ENCODE data around the gene TMC5.

TMC5 gene

GRCh38 chr16:19524616-19525384, 107.1 kb downstream of the TMC5 start:
- Histone ChIP-seq H3K4me3 (ENCODE audit: insufficient read depth, low read length, poor library complexity, severe bottlenecking) (peak overlapping the region; percentile 97), H2AFZ (ENCODE audit: low read depth, low read length, severe bottlenecking) (peak overlapping the region; percentile 93), H3K27me3 (ENCODE audit: low read length) (no peaks in the 10 kb centered on the region), H3K9me3 (ENCODE audit: insufficient read depth, low read length) (no peaks in the 10 kb centered on the region), H3F3A (ENCODE audit: insufficient read depth) (peaks cover 10% of the 10 kb centered on the region), H3K27ac (ENCODE audit: low read depth, low read length) (no peak overlapping the region), H4K20me1 (ENCODE audit: low read depth, low read length) (no peaks in the 10 kb centered on the region), H3K36me3 (ENCODE audit: low read length) (peaks cover 14% of the 10 kb centered on the region), H3K79me2 (ENCODE audit: insufficient read depth, low read length) (peaks cover 45% of the 10 kb centered on the region), H3K9me2 (replicated peaks; ENCODE audit: insufficient read depth, low read length) (no peaks in the 10 kb centered on the region), H3K4me2 (ENCODE audit: low read depth, low read length, poor library complexity, severe bottlenecking) (peak overlapping the region; percentile 88), H3K9ac (ENCODE audit: low read length) (peak overlapping the region; percentile 93)
- TF ChIP-seq EZH2phosphoT487 (conservative IDR thresholded peaks at IDR 0.05; ENCODE audit: low read length), result no peak
- TF ChIP-seq CTCF (IDR thresholded peaks at IDR 0.05; ENCODE audit: insufficient read depth, low read length, poor library complexity, severe bottlenecking), result no peak

- peaks cover 14% of the 10 kb centered on the region for H3K36me3 ChIP-seq (ENCODE audit: low read length)
- H3K27ac ChIP-seq (ENCODE audit: low read depth, low read length), result no peak overlapping the region
- peak overlapping the region; percentile 88 for H3K4me2 ChIP-seq (ENCODE audit: low read depth, low read length, poor library complexity, severe bottlenecking)
- TF ChIP-seq CTCF (IDR thresholded peaks at IDR 0.05; ENCODE audit: insufficient read depth, low read length, poor library complexity, severe bottlenecking), result no peak
- TF ChIP-seq EZH2phosphoT487 (conservative IDR thresholded peaks at IDR 0.05; ENCODE audit: low read length), result no peak
- H4K20me1 ChIP-seq (ENCODE audit: low read depth, low read length), result no peaks in the 10 kb centered on the region
- H3K9me3 ChIP-seq (ENCODE audit: insufficient read depth, low read length), result no peaks in the 10 kb centered on the region
- peaks cover 10% of the 10 kb centered on the region for H3F3A ChIP-seq (ENCODE audit: insufficient read depth)
- peaks cover 39% of the 10 kb centered on the region for H3K79me2 ChIP-seq (ENCODE audit: insufficient read depth, low read length)
- no peaks in the 10 kb centered on the region for H3K27me3 ChIP-seq (ENCODE audit: low read length)
- H3K9ac ChIP-seq (ENCODE audit: low read length), result 0 out of 2 replicates have a peak overlapping the region, but pooled peaks have one; percentile 93
- no peaks in the 10 kb centered on the region for H3K9me2 ChIP-seq (replicated peaks; ENCODE audit: insufficient read depth, low read length)
- no peak overlapping the region for H2AFZ ChIP-seq (ENCODE audit: low read depth, low read length, severe bottlenecking)
- no peak overlapping the region for H3K4me3 ChIP-seq (ENCODE audit: insufficient read depth, low read length, poor library complexity, severe bottlenecking)
Observed at GRCh38 chr16:19525385-19525723, 107.7 kb downstream of the TMC5 start.

GRCh38 chr16:19527161-19527560, 109.5 kb downstream of the TMC5 start:
- H3K9ac ChIP-seq (ENCODE audit: low read length), result no peak overlapping the region
- no peak overlapping the region for H3K27ac ChIP-seq (ENCODE audit: low read depth, low read length)

More at GRCh38 chr16:19527161-19527560, 109.5 kb downstream of the TMC5 start:
- Histone ChIP-seq H3K36me3 (ENCODE audit: low read length) (peaks cover 17% of the 10 kb centered on the region), H3K9me2 (replicated peaks; ENCODE audit: insufficient read depth, low read length) (no peaks in the 10 kb centered on the region), H3K4me3 (ENCODE audit: insufficient read depth, low read length, poor library complexity, severe bottlenecking) (no peak overlapping the region), H3F3A (ENCODE audit: insufficient read depth) (peaks cover 10% of the 10 kb centered on the region), H4K20me1 (ENCODE audit: low read depth, low read length) (no peaks in the 10 kb centered on the region), H3K79me2 (ENCODE audit: insufficient read depth, low read length) (peaks cover 25% of the 10 kb centered on the region), H2AFZ (ENCODE audit: low read depth, low read length, severe bottlenecking) (no peak overlapping the region), H3K27me3 (ENCODE audit: low read length) (no peaks in the 10 kb centered on the region), H3K9me3 (ENCODE audit: insufficient read depth, low read length) (no peaks in the 10 kb centered on the region), H3K4me2 (ENCODE audit: low read depth, low read length, poor library complexity, severe bottlenecking) (peak overlapping the region; percentile 88)
- no peak for TF ChIP-seq EZH2phosphoT487 (conservative IDR thresholded peaks at IDR 0.05; ENCODE audit: low read length)
- TF ChIP-seq CTCF (IDR thresholded peaks at IDR 0.05; ENCODE audit: insufficient read depth, low read length, poor library complexity, severe bottlenecking), result no peak

Data from SU-DHL-6 (cell line).